AML-193 (cell line): Measurements from ENCODE around the gene PF4V1.

ENCODE experiments used
- DNase-seq, 2 experiments: peaks; one replicate each; lab custom pipeline; 2025; lab: John Stamatoyannopoulos, UW

Gene PF4V1

DNA sequence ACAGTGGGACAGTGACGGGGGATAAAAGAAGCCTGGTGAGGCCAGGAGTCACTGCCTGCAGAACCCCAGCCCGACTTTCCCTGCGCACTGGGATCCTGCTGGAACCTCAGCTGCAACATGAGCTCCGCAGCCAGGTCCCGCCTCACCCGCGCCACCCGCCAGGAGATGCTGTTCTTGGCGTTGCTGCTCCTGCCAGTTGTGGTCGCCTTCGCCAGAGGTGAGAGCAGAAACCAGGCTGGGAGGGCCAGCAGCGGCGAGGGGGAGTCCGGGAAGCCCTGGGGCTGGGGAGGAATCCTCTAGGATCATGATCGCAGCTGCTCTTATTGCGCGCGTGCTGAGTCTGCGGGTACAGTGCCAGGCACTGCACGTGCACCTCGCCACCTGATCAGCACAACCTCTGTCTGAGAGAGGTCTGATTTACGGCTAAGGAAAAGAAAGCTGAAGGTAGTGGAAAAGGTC is at the start of gene PF4V1:
TSS of gene PF4V1 (plus strand) at position 51 of the 459 bp plus-strand sequence. CDS start at position 118, 67 bp downstream.
- no peak for DNase-seq

GRCh38 chr4:73810191-73810590 is 42.9 kb upstream of the PF4V1 start:
- no peak for DNase-seq

GRCh38 chr4:73811841-73812240 is 41.3 kb upstream of the PF4V1 start:
- DNase-seq: no peak

- DNase-seq: no peak
Measured at GRCh38 chr4:73814679-73815078, 38.4 kb upstream of the PF4V1 start.

- DNase-seq: peak; percentile 50 to 54
Measured at GRCh38 chr4:73815145-73815544, 38.0 kb upstream of the PF4V1 start.

GRCh38 chr4:73816814-73817213 is 36.3 kb upstream of the PF4V1 start:
- DNase-seq: no peak

DNA sequence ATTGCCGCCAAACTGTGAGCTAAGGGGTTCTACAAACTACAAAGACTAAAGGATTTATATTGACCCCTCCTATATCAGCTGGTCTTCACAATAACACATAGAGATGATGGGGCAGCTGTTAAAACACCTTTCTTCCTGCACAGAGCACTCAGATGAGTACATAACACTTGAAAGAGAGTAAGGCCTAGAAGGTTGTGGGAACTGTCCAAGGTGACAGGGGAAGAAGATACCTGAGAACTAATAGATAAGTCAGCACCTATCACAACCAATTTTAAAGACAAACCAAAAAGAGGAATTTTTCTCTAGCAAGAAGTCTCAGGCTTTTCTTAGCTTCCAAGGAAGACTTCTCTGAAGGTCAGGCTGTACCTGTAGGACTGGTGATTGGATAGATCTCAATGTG is 35.8 kb upstream of the PF4V1 start:
- DNase-seq: no peak

DNA sequence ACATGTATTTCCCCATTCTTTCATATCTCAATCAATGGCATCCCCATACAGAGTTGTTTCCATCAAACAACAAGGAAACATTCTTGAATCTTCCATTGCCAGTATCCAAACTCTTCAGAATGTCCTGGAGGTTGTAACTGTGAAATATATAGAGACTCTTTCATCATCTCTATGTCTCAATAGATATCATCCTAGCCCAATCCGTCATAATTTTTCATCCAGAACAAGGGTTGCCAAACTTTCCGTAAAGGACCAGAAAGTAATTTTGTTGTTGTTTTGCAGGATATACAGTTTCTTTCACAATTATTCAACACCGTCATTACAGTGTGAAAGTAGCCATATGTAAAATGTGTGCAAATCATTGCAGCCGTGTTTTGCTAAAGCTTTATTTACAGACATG is 31.8 kb upstream of the PF4V1 start:
- no peak for DNase-seq

GRCh38 chr4:73822389-73822788 is 30.7 kb upstream of the PF4V1 start:
- no peak for DNase-seq

- peak; percentile 61 to 68 for DNase-seq
Measured at GRCh38 chr4:73822812-73823504, 30.1 kb upstream of the PF4V1 start.

GRCh38 chr4:73823760-73824159 is 29.3 kb upstream of the PF4V1 start:
- no peak for DNase-seq

DNA sequence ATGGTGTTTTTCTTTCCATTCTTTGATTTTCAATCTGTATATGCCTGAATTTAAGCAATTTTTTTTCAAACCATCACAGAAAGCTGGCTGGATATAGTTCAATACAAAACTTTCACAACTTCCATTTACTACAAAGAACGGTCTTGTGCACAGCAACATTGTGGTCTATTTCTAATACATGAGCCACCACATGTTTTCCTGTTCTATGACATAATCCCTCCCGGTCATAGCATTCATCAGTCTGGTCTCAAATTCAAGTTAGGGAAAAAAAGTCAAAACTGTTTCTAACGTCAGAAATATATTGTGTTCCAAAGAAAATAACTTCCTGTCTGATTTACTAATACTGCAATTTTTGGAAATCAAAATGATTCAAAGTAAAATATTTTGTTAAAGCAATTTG is 24.1 kb upstream of the PF4V1 start:
- peak; percentile 87 to 91 for DNase-seq

DNA sequence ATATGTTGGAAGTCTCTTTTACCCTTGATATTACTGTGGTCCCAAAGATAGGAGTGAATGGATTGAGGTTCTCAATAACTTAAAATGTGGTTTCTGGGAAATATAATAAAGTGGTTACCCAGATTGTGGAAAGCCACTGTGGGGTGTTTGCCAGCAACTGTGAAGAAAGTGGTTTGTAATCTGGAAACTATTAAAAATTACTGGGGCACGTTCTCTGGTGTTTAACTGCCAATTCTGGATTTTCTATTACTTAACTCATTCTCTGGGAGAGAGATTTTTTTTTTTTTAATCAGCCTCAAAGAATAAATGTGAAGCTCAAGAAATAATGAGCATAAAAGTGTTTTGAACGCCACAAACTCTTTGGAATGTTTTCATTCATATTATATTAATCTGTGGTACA is 21.5 kb upstream of the PF4V1 start:
- DNase-seq: no peak

- no peak for DNase-seq
Measured at GRCh38 chr4:73832651-73833237, 20.4 kb upstream of the PF4V1 start.

- no peak for DNase-seq
Measured at GRCh38 chr4:73836373-73837279, 16.5 kb upstream of the PF4V1 start, which contains the start of gene CXCL6. CXCL6 (plus strand) TSS chr4:73836678; CDS start chr4:73836751, 73 bp downstream.

GRCh38 chr4:73839071-73839470 is 14.0 kb upstream of the PF4V1 start:
- DNase-seq: no peak

GRCh38 chr4:73839715-73840114 is 13.4 kb upstream of the PF4V1 start:
- DNase-seq: no peak

DNA sequence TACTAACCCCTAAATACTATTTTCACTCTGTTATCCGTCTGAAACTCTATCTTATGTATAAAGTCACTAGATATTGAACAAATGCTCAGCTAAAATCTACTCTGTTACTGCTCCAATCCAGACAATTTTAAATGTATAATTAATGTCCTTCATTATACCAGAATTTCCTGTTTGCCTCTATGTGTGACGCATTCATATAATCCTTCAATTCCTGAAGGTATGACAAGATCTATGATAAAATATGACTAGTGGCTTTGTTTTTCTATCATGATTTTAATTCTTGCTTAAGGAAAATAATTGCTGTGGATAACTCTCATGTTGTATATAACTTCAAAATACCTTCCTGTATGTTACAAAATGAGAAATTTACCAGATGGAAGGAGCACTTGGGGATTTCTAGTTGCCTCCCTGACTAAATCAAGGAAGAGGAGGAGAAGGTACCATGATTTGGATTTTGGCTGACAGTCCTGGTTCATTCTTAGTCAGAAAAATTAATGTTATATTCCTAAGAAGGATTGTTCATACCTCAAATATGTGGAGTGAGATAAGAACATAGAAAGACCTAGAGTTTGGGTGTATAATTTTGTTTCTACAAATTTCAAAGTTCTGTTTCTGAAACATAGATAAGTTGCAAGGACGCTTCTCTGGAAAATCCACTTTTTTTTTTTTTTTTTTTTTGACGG is 11.7 kb upstream of the PF4V1 start:
- DNase-seq: no peak

DNA sequence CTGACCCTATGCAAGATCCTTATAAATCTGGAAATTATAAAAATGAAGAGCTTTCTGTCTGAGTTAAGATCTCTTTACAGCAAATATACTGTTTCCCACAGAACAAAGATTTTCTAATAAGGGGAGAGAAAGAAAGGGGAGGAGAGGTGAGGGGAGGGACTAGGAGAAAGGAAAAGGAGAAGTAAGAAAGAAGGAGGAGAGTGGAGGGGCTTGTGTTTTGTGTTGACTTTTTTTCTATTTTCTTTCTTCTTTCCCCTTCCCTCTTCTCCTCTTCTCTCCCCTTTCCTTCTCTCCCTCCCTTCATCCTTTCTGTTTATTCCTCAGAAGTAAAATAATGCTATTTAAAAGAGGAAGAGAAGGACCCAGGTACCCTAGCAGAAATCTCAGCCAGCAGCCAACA is 10.4 kb upstream of the PF4V1 start:
- no peak for DNase-seq

DNA sequence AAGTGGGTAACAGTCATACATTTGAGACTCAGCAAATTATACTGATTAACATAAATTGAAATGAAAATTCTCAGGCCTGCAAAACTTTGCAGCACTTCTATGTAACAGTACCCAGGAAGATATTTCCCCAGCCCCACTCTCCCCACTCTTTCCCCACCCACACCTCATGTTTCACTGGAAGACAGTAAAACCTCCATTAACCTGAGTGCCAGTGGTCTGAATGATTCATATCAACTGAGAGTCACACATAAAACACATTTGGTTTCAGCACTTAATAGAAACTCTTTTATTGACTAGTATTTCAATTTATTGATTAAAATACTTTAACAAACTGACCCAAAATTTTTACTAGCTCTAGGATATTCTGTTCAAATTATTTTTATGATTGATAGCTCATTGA is 9.7 kb upstream of the PF4V1 start:
- DNase-seq: no peak

DNA sequence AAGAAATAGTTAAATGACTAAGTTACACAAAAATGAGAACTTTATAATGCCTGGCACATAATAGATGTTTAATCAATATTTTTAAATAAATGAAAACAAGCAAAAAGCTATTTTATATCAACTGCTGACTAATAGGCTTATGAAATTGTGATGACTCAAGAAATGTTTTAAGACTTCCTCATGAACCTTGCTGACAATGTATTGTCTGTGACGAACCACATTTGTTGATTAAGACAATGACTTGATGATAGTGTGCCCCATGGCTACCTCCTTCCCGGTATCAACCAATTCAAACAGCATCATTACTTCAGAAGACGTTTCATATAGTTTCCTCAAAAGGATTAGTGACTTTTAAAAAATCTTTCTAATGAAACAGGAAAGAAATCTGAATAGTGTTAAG is 8.8 kb upstream of the PF4V1 start:
- peak; percentile 69 to 70 for DNase-seq

- DNase-seq: no peak
Measured at GRCh38 chr4:73844806-73845205, 8.3 kb upstream of the PF4V1 start.
